Hepatocyte (in vitro differentiated cells): ENCODE data around the gene MAPK13. TPM values are rescaled to one million over a fixed set of nuclear protein-coding genes. Genes with fewer than 3 reads are reported as not detected.

ENCODE experiments used
- DNase-seq: peaks from one replicate; pipeline ENCODE4 v3.0.0-alpha.2; 2016; ENCODE audit warnings: low spot score
- H2AFZ ChIP-seq: fragments of 200-600 bp; sonication (generic); 2 replicates; pipeline ENCODE4 v1.6.0; 2016; ENCODE audit warnings: antibody characterized with exemption, mild to moderate bottlenecking
- H3K27ac ChIP-seq: fragments of 200-600 bp; sonication (generic); 2 replicates; pipeline ENCODE4 v1.5.1; 2016; ENCODE audit warnings: mild to moderate bottlenecking
- H3K27me3 ChIP-seq: fragments of 200-600 bp; sonication (generic); 2 replicates; pipeline ENCODE4 v1.6.1; 2016
- H3K36me3 ChIP-seq: fragments of 200-600 bp; sonication (generic); replicated peaks from 2 replicates; pipeline ENCODE4 v1.5.1; 2016; ENCODE audit warnings: low read depth; ENCODE audit not compliant: insufficient read depth
- H3K4me1 ChIP-seq: fragments of 200-600 bp; sonication (generic); 2 replicates; pipeline ENCODE4 v1.5.1; 2016; ENCODE audit warnings: mild to moderate bottlenecking, moderate library complexity; ENCODE audit not compliant: insufficient read depth
- H3K4me2 ChIP-seq: fragments of 200-600 bp; sonication (generic); 2 replicates; pipeline ENCODE4 v1.6.0; 2016
- H3K4me3 ChIP-seq: fragments of 200-600 bp; sonication (generic); 2 replicates; pipeline ENCODE4 v1.5.1; 2016; ENCODE audit warnings: mild to moderate bottlenecking
- H3K79me2 ChIP-seq: fragments of 200-600 bp; sonication (generic); 2 replicates; pipeline ENCODE4 v1.6.0; 2017; ENCODE audit warnings: mild to moderate bottlenecking
- H3K9me2 ChIP-seq: fragments of 200-600 bp; sonication (generic); replicated peaks from 2 replicates; pipeline ENCODE4 v1.6.0; 2017; ENCODE audit warnings: mild to moderate bottlenecking; ENCODE audit not compliant: insufficient read depth
- H3K9me3 ChIP-seq: fragments of 200-600 bp; sonication (generic); 2 replicates; pipeline ENCODE4 v1.5.1; 2016; ENCODE audit warnings: low read depth, mild to moderate bottlenecking
- H4K20me1 ChIP-seq: fragments of 200-600 bp; sonication (generic); 2 replicates; pipeline ENCODE4 v1.6.0; 2016; ENCODE audit warnings: mild to moderate bottlenecking; ENCODE audit not compliant: insufficient read depth, poor library complexity, severe bottlenecking
- EZH2 ChIP-seq: fragments of 200-600 bp; sonication (generic); IDR thresholded peaks from 2 replicates; pipeline ENCODE4 v1.6.1; 2016; ENCODE audit warnings: antibody characterized with exemption, mild to moderate bottlenecking, borderline replicate concordance
- EZH2phosphoT487 ChIP-seq: fragments of 200-600 bp; sonication (generic); IDR thresholded peaks from one replicate; pipeline ENCODE4 v1.6.1; 2018; ENCODE audit warnings: antibody characterized with exemption, mild to moderate bottlenecking, low read depth, moderate library complexity; ENCODE audit not compliant: unreplicated experiment, severe bottlenecking
- WGBS: methylation state at CpG from one replicate; pipeline ENCODE4 v1.1.6; 2016; ENCODE audit warnings: low lambda C conversion rate; ENCODE audit errors: missing lambda C conversion rate; 5-methylcytosine and 5-hydroxymethylcytosine counted together
- polyA plus RNA-seq: library from polyadenylated mRNA; unstranded; fragments of >200 nt; fragmentation: Nextera tagmentation; extraction: Ambion mirVana; gene quantifications from 2 replicates; pipeline ENCODE4 v1.2.1, GENCODE V29; 2016
- total RNA-seq: library from RNA; depleted of rRNA; stranded (reverse); fragments of >200 nt; gene quantifications from 2 replicates; pipeline ENCODE4 v1.2.3, GENCODE V29; 2014
- TF ChIP-seq, protein P1 (sequence below): fragments of 200-600 bp; sonication (generic); IDR thresholded peaks from 2 replicates; pipeline ENCODE4 v1.5.1; 2016; ENCODE audit warnings: antibody characterized with exemption, mild to moderate bottlenecking; ENCODE audit not compliant: poor library complexity

MAPK13 gene
- total and polyA plus RNA-seq, 2 experiments from 2014 or later = 43.6 to 50.2 TPM

DNA sequence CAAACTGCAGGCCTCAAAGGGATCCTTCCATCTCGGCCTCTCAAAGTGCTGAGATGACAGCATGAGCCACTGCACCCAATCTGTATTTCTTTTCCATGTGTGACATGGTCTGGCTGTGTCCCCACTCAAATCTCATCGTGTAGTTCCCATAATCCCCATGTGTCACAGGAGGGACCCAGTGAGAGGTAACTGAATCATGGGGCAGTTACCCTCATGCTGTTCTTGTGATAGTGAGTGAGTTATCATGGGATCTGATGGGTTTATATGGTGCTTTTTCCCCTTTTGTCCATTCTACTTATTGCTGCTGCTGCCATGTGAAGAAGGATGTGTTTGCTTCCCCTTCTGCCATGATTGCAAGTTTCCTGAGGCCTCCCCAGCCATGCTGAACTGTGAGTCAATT lies 55.9 kb downstream of the MAPK13 start:
- H3K27me3 ChIP-seq = no peaks in the 10 kb centered on the region
- 93% methylated on average over 2 of the region's 2 CpGs for whole genome bisulfite sequencing

DNA sequence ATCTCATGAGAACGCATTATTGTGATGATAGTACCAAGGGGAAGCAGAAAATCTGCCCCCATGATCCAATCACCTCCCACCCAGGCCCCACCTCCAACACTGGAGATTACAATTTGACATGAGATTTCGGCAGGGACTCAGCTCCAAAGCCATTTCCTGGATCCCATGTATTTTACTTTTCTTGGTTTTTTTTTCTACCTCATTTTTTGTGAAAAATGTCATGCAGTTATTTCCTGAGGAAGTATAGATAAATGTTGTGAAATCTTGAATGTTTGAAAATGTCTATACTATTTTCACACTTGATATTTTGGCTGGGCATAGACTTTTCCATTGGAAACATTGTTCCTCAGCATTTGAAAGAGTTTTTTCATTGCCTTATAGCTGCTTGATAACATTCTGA lies 57.1 kb downstream of the MAPK13 start:
- no peaks in the 10 kb centered on the region for H3K79me2 ChIP-seq
- H3K9me3 ChIP-seq = no peaks in the 10 kb centered on the region
- DNase-seq = no peak
- H3K27ac ChIP-seq = no peak overlapping the region
- no peak overlapping the region for H3K4me2 ChIP-seq
- H4K20me1 ChIP-seq = no peaks in the 10 kb centered on the region
- no peak overlapping the region for H3K4me3 ChIP-seq
- H3K9me2 ChIP-seq = no peaks in the 10 kb centered on the region
- WGBS = 90% methylated on average over 2 of the region's 2 CpGs
- H3K36me3 ChIP-seq = no peaks in the 10 kb centered on the region
- TF ChIP-seq EZH2 (no peak), EZH2phosphoT487 (no peak)
- TF ChIP-seq, protein P1, sequence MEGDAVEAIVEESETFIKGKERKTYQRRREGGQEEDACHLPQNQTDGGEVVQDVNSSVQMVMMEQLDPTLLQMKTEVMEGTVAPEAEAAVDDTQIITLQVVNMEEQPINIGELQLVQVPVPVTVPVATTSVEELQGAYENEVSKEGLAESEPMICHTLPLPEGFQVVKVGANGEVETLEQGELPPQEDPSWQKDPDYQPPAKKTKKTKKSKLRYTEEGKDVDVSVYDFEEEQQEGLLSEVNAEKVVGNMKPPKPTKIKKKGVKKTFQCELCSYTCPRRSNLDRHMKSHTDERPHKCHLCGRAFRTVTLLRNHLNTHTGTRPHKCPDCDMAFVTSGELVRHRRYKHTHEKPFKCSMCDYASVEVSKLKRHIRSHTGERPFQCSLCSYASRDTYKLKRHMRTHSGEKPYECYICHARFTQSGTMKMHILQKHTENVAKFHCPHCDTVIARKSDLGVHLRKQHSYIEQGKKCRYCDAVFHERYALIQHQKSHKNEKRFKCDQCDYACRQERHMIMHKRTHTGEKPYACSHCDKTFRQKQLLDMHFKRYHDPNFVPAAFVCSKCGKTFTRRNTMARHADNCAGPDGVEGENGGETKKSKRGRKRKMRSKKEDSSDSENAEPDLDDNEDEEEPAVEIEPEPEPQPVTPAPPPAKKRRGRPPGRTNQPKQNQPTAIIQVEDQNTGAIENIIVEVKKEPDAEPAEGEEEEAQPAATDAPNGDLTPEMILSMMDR = no peak
- H2AFZ ChIP-seq = no peak overlapping the region
- no peaks in the 10 kb centered on the region for H3K27me3 ChIP-seq
- H3K4me1 ChIP-seq = no peaks in the 10 kb centered on the region

More for the DNA sequence above, 55.9 kb downstream of the MAPK13 start:
- no peak overlapping the region for H3K4me2 ChIP-seq
- DNase-seq = no peak
- no peak overlapping the region for H2AFZ ChIP-seq
- H4K20me1 ChIP-seq = no peaks in the 10 kb centered on the region
- H3K36me3 ChIP-seq = no peaks in the 10 kb centered on the region
- H3K9me3 ChIP-seq = no peaks in the 10 kb centered on the region
- no peak overlapping the region for H3K27ac ChIP-seq
- TF ChIP-seq EZH2 (no peak), EZH2phosphoT487 (no peak)
- TF ChIP-seq, protein P1 = no peak
- no peak overlapping the region for H3K4me3 ChIP-seq
- H3K9me2 ChIP-seq = no peaks in the 10 kb centered on the region
- H3K4me1 ChIP-seq = no peaks in the 10 kb centered on the region
- H3K79me2 ChIP-seq = no peaks in the 10 kb centered on the region

Other genes starting within 250 kb of the MAPK13 start
- gene SRPK1, start 209.4 kb upstream of the MAPK13 start, total RNA-seq = 63.9 and 69.4 TPM in 2 replicates
- gene SRPK1, start 209.4 kb upstream of the MAPK13 start, polyA plus RNA-seq = 39.3 and 48.0 TPM in 2 replicates
- gene SLC26A8, start 105.9 kb upstream of the MAPK13 start, total RNA-seq = 0.48 TPM in 1 of 2 replicates, not detected in the other
- 0.18 TPM in 1 of 2 replicates, not detected in the other for gene SLC26A8, start 105.9 kb upstream of the MAPK13 start, polyA plus RNA-seq
- gene MAPK14, start 102.7 kb upstream of the MAPK13 start, total RNA-seq = 86.5 and 101 TPM in 2 replicates
- gene MAPK14, start 102.7 kb upstream of the MAPK13 start, polyA plus RNA-seq = 41.2 and 46.8 TPM in 2 replicates
- 31.4 and 33.7 TPM in 2 replicates for gene BRPF3, start 66.2 kb downstream of the MAPK13 start, total RNA-seq
- 25.5 and 25.9 TPM in 2 replicates for gene BRPF3, start 66.2 kb downstream of the MAPK13 start, polyA plus RNA-seq
- gene PNPLA1, start 139.5 kb downstream of the MAPK13 start, total RNA-seq = 0.57 TPM in 1 of 2 replicates, not detected in the other
- 0.48 and 0.64 TPM in 2 replicates for gene PNPLA1, start 139.5 kb downstream of the MAPK13 start, polyA plus RNA-seq
- gene BNIP5, start 206.4 kb downstream of the MAPK13 start, total RNA-seq = 27.6 and 29.1 TPM in 2 replicates
- gene BNIP5, start 206.4 kb downstream of the MAPK13 start, polyA plus RNA-seq = 28.1 and 29.2 TPM in 2 replicates